Endodermal cell (in vitro differentiated cells): ENCODE measurements around the gene TEX9. TPM values are rescaled to one million over a fixed set of nuclear protein-coding genes. Genes with fewer than 3 reads are reported as not detected.

Experiments used
- DNase-seq: peaks from one replicate; pipeline ENCODE4 v3.0.0-alpha.2; 2017
- H3K27ac ChIP-seq: 2 replicates; pipeline ENCODE4 v1.5.1; 2013; ENCODE audit warnings: mild to moderate bottlenecking, low read depth, low read length, moderate library complexity
- H3K27me3 ChIP-seq: 2 replicates; pipeline ENCODE4 v1.6.1; 2013; ENCODE audit warnings: mild to moderate bottlenecking, low read length, moderate library complexity; ENCODE audit not compliant: insufficient read depth, control insufficient read depth, poor library complexity, severe bottlenecking
- H3K36me3 ChIP-seq: 2 replicates; pipeline ENCODE4 v1.7.0; 2013; ENCODE audit warnings: mild to moderate bottlenecking, low read length, moderate library complexity; ENCODE audit not compliant: control insufficient read depth, insufficient read depth
- H3K4me1 ChIP-seq: one replicate; pipeline ENCODE4 v1.7.0; 2013; ENCODE audit warnings: low read length; ENCODE audit not compliant: control insufficient read depth, insufficient read depth
- H3K4me3 ChIP-seq: 2 replicates; pipeline ENCODE4 v1.5.1; 2013; ENCODE audit warnings: mild to moderate bottlenecking, low read length, moderate library complexity
- H3K9ac ChIP-seq: 2 replicates; pipeline ENCODE4 v1.6.1; 2013; ENCODE audit warnings: mild to moderate bottlenecking, low read length, moderate library complexity; ENCODE audit not compliant: poor library complexity, severe bottlenecking; ENCODE audit errors: extremely low read depth
- H3K9me3 ChIP-seq: 2 replicates; pipeline ENCODE4 v1.6.1; 2013; ENCODE audit warnings: mild to moderate bottlenecking, low read length, moderate library complexity; ENCODE audit not compliant: control insufficient read depth
- H3K27ac Mint-ChIP-seq: 2 replicates; pipeline ENCODE4 v1.8.0; 2020; ENCODE audit warnings: mixed read lengths
- H3K27me3 Mint-ChIP-seq: 2 replicates; pipeline ENCODE4 v1.8.0; 2021; ENCODE audit warnings: mild to moderate bottlenecking, mixed read lengths; ENCODE audit not compliant: insufficient read depth
- H3K36me3 Mint-ChIP-seq: 2 replicates; pipeline ENCODE4 v1.8.0; 2020; ENCODE audit warnings: low read depth, mixed read lengths
- H3K4me1 Mint-ChIP-seq: 2 replicates; pipeline ENCODE4 v1.8.0; 2020; ENCODE audit warnings: mixed read lengths
- H3K4me3 Mint-ChIP-seq: 2 replicates; pipeline ENCODE4 v1.8.0; 2020; ENCODE audit warnings: mild to moderate bottlenecking, moderate library complexity, mixed read lengths
- H3K9me3 Mint-ChIP-seq: 2 replicates; pipeline ENCODE4 v1.8.0; 2020; ENCODE audit warnings: mild to moderate bottlenecking, mixed read lengths
- CTCF ChIP-seq: fragments of 200-600 bp; sonication (generic); conservative IDR thresholded peaks from 2 replicates; pipeline ENCODE4 v1.5.0; 2021; ENCODE audit warnings: antibody characterized with exemption, mild to moderate bottlenecking
- WGBS, 2 experiments: methylation state at CpG; one replicate each; pipeline versions ENCODE4 v1.1.5 to v1.1.7; 2013; ENCODE audit warnings: missing lambda C conversion rate in 2 of 2, mixed read lengths in 1 of 2; ENCODE audit not compliant: insufficient coverage in 1 of 2, insufficient read length in 1 of 2; 5-methylcytosine and 5-hydroxymethylcytosine counted together
- total RNA-seq, 2 donors: library from RNA; stranded (reverse); fragmentation: NEBNext Ultra II Directional in 1 of 2; extraction: Animal tissue kit (Norgen Biotek cat#: 25700) in 1 of 2; gene quantifications; 2 replicates in 1 of 2; 3 replicates in 1 of 2; pipeline ENCODE4 v1.2.1, GENCODE V29; 2021

The TEX9 gene
- total RNA-seq, 2 donors from 2014 or later: 8.7 to 10.2 TPM

- Mint-ChIP-seq H3K4me3 (no peak overlapping the region), H3K27ac (no peak overlapping the region), H3K36me3 (no peaks in the 10 kb centered on the region), H3K4me1 (no peaks in the 10 kb centered on the region), H3K27me3 (peaks cover 7% of the 10 kb centered on the region), H3K9me3 (no peaks in the 10 kb centered on the region)
- TF ChIP-seq CTCF: no peak
- no peaks in the 10 kb centered on the region for H3K4me1 ChIP-seq
- WGBS, 2 experiments: 79 to 83% methylated on average over 2 to 3 of the region's 3 CpGs
- no peak overlapping the region for H3K9ac ChIP-seq
- H3K27ac ChIP-seq: no peak overlapping the region
- H3K36me3 ChIP-seq: no peaks in the 10 kb centered on the region
- no peaks in the 10 kb centered on the region for H3K27me3 ChIP-seq
- H3K9me3 ChIP-seq: no peaks in the 10 kb centered on the region
- DNase-seq: no peak
- H3K4me3 ChIP-seq: no peak overlapping the region
Measured at GRCh38 chr15:56325186-56325585, 40.0 kb upstream of the TEX9 start.

DNA sequence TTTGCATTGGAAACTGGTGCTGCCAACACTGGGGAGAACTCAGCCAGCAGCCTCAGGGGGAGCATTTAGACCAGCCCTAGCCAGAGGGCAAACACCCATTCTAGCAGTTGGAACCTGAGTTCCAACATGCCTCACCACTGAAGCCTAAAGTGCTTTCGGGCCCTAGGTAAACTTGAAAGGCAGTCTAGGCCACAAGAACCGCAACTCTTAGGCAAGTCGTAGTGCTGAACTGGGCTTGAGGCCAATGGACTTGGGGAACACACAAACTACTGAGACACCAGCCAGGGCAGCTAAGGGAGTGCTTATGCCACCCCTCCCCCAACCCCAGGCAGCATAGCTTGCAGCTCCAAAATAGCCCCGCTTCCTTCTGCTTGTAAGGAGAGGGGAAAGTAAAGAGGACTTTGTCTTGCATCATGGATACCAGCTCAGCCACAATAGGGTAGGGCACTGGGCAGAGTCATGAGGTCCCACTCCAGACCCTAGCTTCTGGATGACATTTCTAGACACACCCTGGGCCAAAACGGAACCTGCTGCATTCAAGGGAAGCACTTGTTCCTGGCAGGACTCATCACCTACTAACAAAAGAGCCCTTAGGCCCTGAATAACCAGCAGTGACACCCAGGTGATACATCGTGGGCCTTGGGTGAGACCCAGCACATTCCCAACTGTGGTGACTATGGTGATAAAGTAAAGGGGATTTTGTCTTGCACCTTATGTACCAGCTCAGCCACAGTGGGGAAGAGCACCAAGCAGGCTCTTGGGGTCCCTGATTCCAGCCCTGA is 37.3 kb upstream of the TEX9 start:
- Mint-ChIP-seq H3K27me3 (peaks cover 5% of the 10 kb centered on the region), H3K9me3 (peaks cover 5% of the 10 kb centered on the region), H3K4me1 (no peaks in the 10 kb centered on the region), H3K36me3 (peaks cover 2% of the 10 kb centered on the region), H3K4me3 (no peak overlapping the region), H3K27ac (no peak overlapping the region)
- Histone ChIP-seq H3K36me3 (no peaks in the 10 kb centered on the region), H3K4me1 (no peaks in the 10 kb centered on the region), H3K9me3 (no peaks in the 10 kb centered on the region), H3K4me3 (no peak overlapping the region), H3K27me3 (no peaks in the 10 kb centered on the region), H3K27ac (no peak overlapping the region), H3K9ac (no peak overlapping the region)
- DNase-seq: no peak
- TF ChIP-seq CTCF: no peak
- WGBS, 2 experiments: 91 to 92% methylated on average over 5 to 6 of the region's 6 CpGs

DNA sequence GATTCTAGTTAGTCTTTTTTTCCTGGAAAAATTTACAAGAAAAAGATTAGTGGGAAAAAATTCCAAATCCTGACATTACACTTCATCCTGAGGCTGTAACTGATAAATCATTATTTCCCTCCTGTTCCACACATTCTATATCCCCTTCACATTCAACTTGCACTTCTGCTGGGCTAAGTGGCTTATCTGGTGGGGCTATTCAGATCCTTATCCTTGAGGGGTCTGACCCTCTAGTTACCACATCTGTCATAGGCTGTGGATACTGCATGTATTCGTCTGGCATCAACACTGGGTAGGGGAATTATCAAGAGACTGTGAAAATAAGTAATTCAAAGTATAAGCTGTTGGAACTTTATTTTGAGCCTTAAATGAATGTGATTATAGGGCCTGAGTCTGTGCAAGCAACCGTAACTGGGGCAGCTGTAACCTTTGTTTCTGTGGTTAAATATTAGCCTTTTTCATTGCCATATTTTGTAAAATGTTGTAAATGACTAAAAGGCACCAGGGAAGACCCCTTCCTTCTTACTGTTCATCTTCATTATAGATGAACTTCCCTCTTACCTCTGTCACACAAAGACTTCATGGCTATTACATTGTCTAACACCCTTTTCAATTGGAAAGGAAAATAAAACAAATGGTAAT is 28.0 kb upstream of the TEX9 start:
- Mint-ChIP-seq H3K4me3 (no peak overlapping the region), H3K27ac (no peak overlapping the region), H3K9me3 (peaks cover 10% of the 10 kb centered on the region), H3K27me3 (no peaks in the 10 kb centered on the region), H3K4me1 (no peaks in the 10 kb centered on the region), H3K36me3 (no peaks in the 10 kb centered on the region)
- no peaks in the 10 kb centered on the region for H3K4me1 ChIP-seq
- 60 to 92% methylated on average over 1 to 2 of the region's 2 CpGs for WGBS, 2 experiments
- no peak for TF ChIP-seq CTCF
- no peak overlapping the region for H3K9ac ChIP-seq
- H3K4me3 ChIP-seq: no peak overlapping the region
- H3K27ac ChIP-seq: no peak overlapping the region
- H3K27me3 ChIP-seq: no peaks in the 10 kb centered on the region
- no peaks in the 10 kb centered on the region for H3K9me3 ChIP-seq
- DNase-seq: no peak
- no peaks in the 10 kb centered on the region for H3K36me3 ChIP-seq
